SK-N-SH (cell line): ENCODE measurements around the gene UGT2A3. TPM values are rescaled to one million over a fixed set of nuclear protein-coding genes. Genes with fewer than 3 reads are reported as not detected.
"Not testable (repeated sequence)": the region's sequence is repeated elsewhere in the genome, so short reads cannot be mapped to it uniquely, and the experiment has no call there.

Experiments used
- CTCF ChIA-PET: fragments of 300-600, 350-600 bp; formaldehyde crosslinking; extraction: SDS; loops from one replicate; lab custom pipeline; 2021; lab: Yijun Ruan, JAX
- POLR2A ChIA-PET: fragments of 350-600 bp; sonication (Branson Sonifier 250); formaldehyde crosslinking; extraction: SDS; loops from one replicate; lab custom pipeline; 2020; ENCODE audit warnings: antibody characterized with exemption, inconsistent platforms; lab: Yijun Ruan, JAX
- DNase-seq: peaks from one replicate; pipeline ENCODE4 v3.0.0; 2012
- H2AFZ ChIP-seq: fragments of 200-600 bp; sonication (generic); 2 replicates; pipeline ENCODE4 v1.8.1; 2016; ENCODE audit warnings: antibody characterized with exemption, mild to moderate bottlenecking, low read depth
- H3F3A ChIP-seq: fragments of 200-600 bp; sonication (generic); replicated peaks from 2 replicates; pipeline ENCODE3; 2016; ENCODE audit warnings: antibody characterized with exemption, mild to moderate bottlenecking; ENCODE audit not compliant: insufficient read depth
- H3K27ac ChIP-seq, 2 experiments: fragments of 200-500 bp in 1 of 2; fragments of 200-600 bp in 1 of 2; sonication (Bioruptor generic) in 1 of 2; sonication (generic), shearing (Covaris generic) in 1 of 2; 2 replicates each; pipeline versions ENCODE4 v1.5.1 to v1.6.1; 2014 to 2016; ENCODE audit warnings: low read depth in 2 of 2, inconsistent platforms in 1 of 2, low read length in 1 of 2, mild to moderate bottlenecking in 1 of 2, mixed read lengths in 1 of 2
- H3K27me3 ChIP-seq: fragments of 200-600 bp; sonication (generic), shearing (Covaris generic); 2 replicates; pipeline ENCODE4 v1.6.1; 2016; ENCODE audit warnings: mixed run types; ENCODE audit not compliant: insufficient read depth
- H3K36me3 ChIP-seq, 2 experiments: fragments of 200-500 bp in 1 of 2; fragments of 200-600 bp in 1 of 2; sonication (Bioruptor generic) in 1 of 2; sonication (generic) in 1 of 2; replicated peaks in 1 of 2; 2 replicates each; pipeline versions ENCODE3 to v1.5.1; 2014 to 2016; ENCODE audit warnings: low read length in 1 of 2, mild to moderate bottlenecking in 1 of 2; ENCODE audit not compliant: insufficient read depth in 2 of 2, control insufficient read depth in 1 of 2
- H3K4me1 ChIP-seq, 2 experiments: fragments of 200-500 bp in 1 of 2; fragments of 200-600 bp in 1 of 2; sonication (Bioruptor generic) in 1 of 2; sonication (generic), shearing (Covaris generic) in 1 of 2; 2 replicates each; pipeline versions ENCODE4 v1.5.1 to v1.6.1; 2014 to 2016; ENCODE audit warnings: low read depth in 1 of 2, low read length in 1 of 2, mixed run types in 1 of 2; ENCODE audit not compliant: insufficient read depth in 2 of 2, control insufficient read depth in 1 of 2
- H3K4me2 ChIP-seq: fragments of 200-600 bp; sonication (generic), shearing (Covaris generic); 2 replicates; pipeline ENCODE4 v1.6.1; 2017; ENCODE audit warnings: mixed run types
- H3K4me3 ChIP-seq, 2 experiments: fragments of 200-500 bp in 1 of 2; fragments of 200-600 bp in 1 of 2; sonication (Bioruptor generic) in 1 of 2; sonication (generic), shearing (Covaris generic) in 1 of 2; 2 replicates each; pipeline versions ENCODE4 v1.5.1 to v1.8.1; 2014 to 2016; ENCODE audit warnings: low read depth in 2 of 2, inconsistent platforms in 1 of 2, low read length in 1 of 2, mild to moderate bottlenecking in 1 of 2, mixed read lengths in 1 of 2, moderate library complexity in 1 of 2
- H3K79me2 ChIP-seq: fragments of 200-600 bp; sonication (generic); 2 replicates; pipeline ENCODE4 v1.8.1; 2017; ENCODE audit warnings: mild to moderate bottlenecking; ENCODE audit not compliant: insufficient read depth
- H3K9ac ChIP-seq: fragments of 200-600 bp; sonication (generic); 2 replicates; pipeline ENCODE4 v1.6.1; 2017; ENCODE audit warnings: mixed run types
- H3K9me2 ChIP-seq: fragments of 200-600 bp; sonication (generic); 2 replicates; pipeline ENCODE4 v1.6.1; 2017; ENCODE audit warnings: mixed run types
- H3K9me3 ChIP-seq: fragments of 200-600 bp; sonication (generic); 2 replicates; pipeline ENCODE4 v1.6.1; 2017; ENCODE audit warnings: mixed run types, mild to moderate bottlenecking, moderate library complexity
- H4K20me1 ChIP-seq: fragments of 200-600 bp; sonication (generic); 2 replicates; pipeline ENCODE4 v1.6.1; 2017; ENCODE audit warnings: mild to moderate bottlenecking, mixed run types; ENCODE audit not compliant: insufficient read depth
- FOXM1 ChIP-seq: IDR thresholded peaks from 2 replicates; pipeline ENCODE4 v1.4.0; 2012; ENCODE audit warnings: low read depth, mild to moderate bottlenecking
- POLR2AphosphoS5 ChIP-seq: IDR thresholded peaks from 2 replicates; pipeline ENCODE4 v1.6.1; 2012; ENCODE audit warnings: low read depth, low read length
- SIN3A ChIP-seq: IDR thresholded peaks from 2 replicates; pipeline ENCODE4 v1.6.1; 2012; ENCODE audit warnings: low read depth, mild to moderate bottlenecking, low read length, moderate library complexity, borderline replicate concordance
- USF2 ChIP-seq: fragments of 150-350 bp; IDR thresholded peaks from 2 replicates; pipeline ENCODE4 v1.6.1; 2017; ENCODE audit warnings: antibody characterized with exemption, low read length, low read depth, borderline replicate concordance
- WGBS: methylation state at CpG from one replicate; pipeline ENCODE4 v1.1.6; 2017; ENCODE audit warnings: low lambda C conversion rate; 5-methylcytosine and 5-hydroxymethylcytosine counted together
- polyA plus RNA-seq, 3 experiments: library from polyadenylated mRNA; depleted of rRNA; stranded (reverse); fragments of >200 nt; gene quantifications; 2 replicates each; pipeline ENCODE4 v1.2.3, GENCODE V29; 2012
- TF ChIP-seq, protein P1 (sequence below): IDR thresholded peaks from 2 replicates; pipeline ENCODE4 v1.6.1; 2012; ENCODE audit warnings: mild to moderate bottlenecking, low read depth, low read length, moderate library complexity

UGT2A3 gene
- polyA plus RNA-seq, 1 of the 3 experiments (the other 2 are of a cell fraction) = not detected

DNA sequence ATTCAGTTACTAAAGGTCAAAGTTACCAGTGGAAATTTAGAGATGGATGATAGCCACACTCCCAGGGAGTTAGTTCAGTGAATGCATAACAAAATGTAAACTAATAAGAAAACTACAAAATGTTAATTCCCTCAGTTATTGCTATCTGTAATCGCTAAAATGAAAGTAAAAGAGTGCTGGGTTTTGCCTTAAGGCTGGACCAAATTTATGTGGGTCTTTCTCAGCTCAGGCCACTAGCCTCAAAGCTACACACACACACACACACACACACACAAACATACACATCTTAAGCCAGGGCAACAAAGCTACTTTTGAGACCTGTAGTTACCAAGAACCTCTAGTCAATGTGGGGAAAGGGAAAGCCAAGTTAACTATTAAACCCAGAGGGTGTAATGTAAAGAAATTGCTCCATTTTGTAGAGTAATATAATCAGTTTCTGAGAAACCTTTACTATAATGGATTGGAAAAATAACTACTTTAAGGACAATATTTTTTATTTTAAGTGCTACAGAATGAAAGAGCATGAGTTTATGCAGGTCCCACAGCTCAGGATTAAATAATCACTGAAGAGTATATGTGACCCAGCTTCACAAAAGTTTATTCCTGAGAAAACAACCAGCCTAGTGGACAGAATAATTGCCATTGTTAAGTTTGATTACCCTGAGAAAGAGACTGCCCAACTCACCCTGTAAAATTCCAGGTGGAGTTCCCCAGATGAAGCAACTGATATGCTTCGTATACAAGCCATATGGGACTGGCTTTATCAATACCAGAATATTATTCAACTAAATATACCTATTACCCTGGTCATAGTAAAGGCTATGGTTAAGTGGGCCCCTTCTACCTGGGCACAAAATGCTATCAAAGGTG lies 8.9 kb upstream of the UGT2A3 start:
- no peak for DNase-seq
- Histone ChIP-seq H4K20me1 (no peaks in the 10 kb centered on the region), H3K4me3 (no peak overlapping the region), H3K9ac (no peak overlapping the region), H3K4me1 (no peaks in the 10 kb centered on the region), H2AFZ (no peak overlapping the region), H3K9me3 (no peaks in the 10 kb centered on the region), H3K27me3 (no peaks in the 10 kb centered on the region), H3K79me2 (no peaks in the 10 kb centered on the region), H3F3A (no peaks in the 10 kb centered on the region), H3K4me2 (no peak overlapping the region), H3K27ac (no peak overlapping the region), H3K36me3 (no peaks in the 10 kb centered on the region), H3K9me2 (no peaks in the 10 kb centered on the region)
- ChIA-PET CTCF (interaction anchor here (2.4 kb wide), 1 partner anchor 10 kb away, joined by 6 read pairs; no protein-coding TSS in a partner anchor), POLR2A (no interaction called here)
- no peak for TF ChIP-seq USF2
- TF ChIP-seq, protein P1, sequence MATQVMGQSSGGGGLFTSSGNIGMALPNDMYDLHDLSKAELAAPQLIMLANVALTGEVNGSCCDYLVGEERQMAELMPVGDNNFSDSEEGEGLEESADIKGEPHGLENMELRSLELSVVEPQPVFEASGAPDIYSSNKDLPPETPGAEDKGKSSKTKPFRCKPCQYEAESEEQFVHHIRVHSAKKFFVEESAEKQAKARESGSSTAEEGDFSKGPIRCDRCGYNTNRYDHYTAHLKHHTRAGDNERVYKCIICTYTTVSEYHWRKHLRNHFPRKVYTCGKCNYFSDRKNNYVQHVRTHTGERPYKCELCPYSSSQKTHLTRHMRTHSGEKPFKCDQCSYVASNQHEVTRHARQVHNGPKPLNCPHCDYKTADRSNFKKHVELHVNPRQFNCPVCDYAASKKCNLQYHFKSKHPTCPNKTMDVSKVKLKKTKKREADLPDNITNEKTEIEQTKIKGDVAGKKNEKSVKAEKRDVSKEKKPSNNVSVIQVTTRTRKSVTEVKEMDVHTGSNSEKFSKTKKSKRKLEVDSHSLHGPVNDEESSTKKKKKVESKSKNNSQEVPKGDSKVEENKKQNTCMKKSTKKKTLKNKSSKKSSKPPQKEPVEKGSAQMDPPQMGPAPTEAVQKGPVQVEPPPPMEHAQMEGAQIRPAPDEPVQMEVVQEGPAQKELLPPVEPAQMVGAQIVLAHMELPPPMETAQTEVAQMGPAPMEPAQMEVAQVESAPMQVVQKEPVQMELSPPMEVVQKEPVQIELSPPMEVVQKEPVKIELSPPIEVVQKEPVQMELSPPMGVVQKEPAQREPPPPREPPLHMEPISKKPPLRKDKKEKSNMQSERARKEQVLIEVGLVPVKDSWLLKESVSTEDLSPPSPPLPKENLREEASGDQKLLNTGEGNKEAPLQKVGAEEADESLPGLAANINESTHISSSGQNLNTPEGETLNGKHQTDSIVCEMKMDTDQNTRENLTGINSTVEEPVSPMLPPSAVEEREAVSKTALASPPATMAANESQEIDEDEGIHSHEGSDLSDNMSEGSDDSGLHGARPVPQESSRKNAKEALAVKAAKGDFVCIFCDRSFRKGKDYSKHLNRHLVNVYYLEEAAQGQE = no peak
- TF ChIP-seq POLR2AphosphoS5 = no peak
- TF ChIP-seq SIN3A = no peak
- TF ChIP-seq FOXM1 = no peak
- WGBS = 15% methylated on average over 2 of the region's 2 CpGs

DNA sequence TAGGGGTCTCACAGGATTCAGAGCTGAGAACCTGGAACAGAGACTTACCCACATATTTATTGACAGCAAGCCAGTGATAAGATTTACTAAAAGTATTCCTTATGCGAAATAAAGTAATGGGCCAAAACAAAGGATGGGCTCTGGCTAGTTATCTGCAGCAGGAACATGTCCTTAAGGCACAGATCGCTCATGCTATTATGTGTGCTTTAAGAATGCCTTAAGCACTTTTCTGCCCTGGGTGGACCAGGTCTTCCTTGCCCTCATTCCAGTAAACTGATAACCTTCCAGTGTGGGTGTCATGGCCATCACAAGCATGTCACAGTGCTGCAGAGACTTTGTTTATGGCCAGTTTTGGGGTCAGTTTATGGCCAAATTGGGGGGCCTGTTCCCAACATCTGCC lies 7.5 kb upstream of the UGT2A3 start:
- H2AFZ ChIP-seq, H3K79me2 ChIP-seq, H4K20me1 ChIP-seq, H3K4me2 ChIP-seq, CTCF ChIA-PET, H3K9me2 ChIP-seq, H3K36me3 ChIP-seq, H3K9ac ChIP-seq, H3K27me3 ChIP-seq, H3F3A ChIP-seq, H3K9me3 ChIP-seq, H3K27ac ChIP-seq, H3K4me1 ChIP-seq, H3K4me3 ChIP-seq, DNase-seq, POLR2A ChIA-PET: not testable (repeated sequence)
- WGBS = 12% methylated on average over 2 of the region's 2 CpGs
